Measurements from ENCODE around the gene LGALS1.
"Not testable (repeated sequence)": the region's sequence is repeated elsewhere in the genome, so short reads cannot be mapped to it uniquely, and the experiment has no call there.

GRCh38 chr22:37717746-37718305, 42.4 kb downstream of the LGALS1 start:
- TF ChIP-seq CTCF (IDR thresholded peaks at IDR 0.05); EZH2 (IDR thresholded peaks at IDR 0.05; ENCODE audit: borderline replicate concordance, insufficient read depth, low read depth, low read length, poor library complexity, severe bottlenecking): not testable (repeated sequence)

Measured in B cell (primary cell).